GM12878 (cell line): ENCODE measurements around the gene SLU7. TPM values are rescaled to one million over a fixed set of nuclear protein-coding genes. Genes with fewer than 3 reads are reported as not detected.

Experiments
- ATAC-seq: fragments of 200-7000 bp; cut with Tn5 transposase; 3 replicates; pipeline ENCODE4 v1.9.1; 2020; ENCODE audit warnings: mild to moderate bottlenecking, moderate library complexity
- BruUV-seq: library from RNA; stranded (reverse); fragments of 400-500 nt; replicated peaks from 2 replicates; lab custom pipeline; 2021; lab: Mats Ljungman, UMichigan
- CTCF ChIA-PET: fragments of 300-600 bp; sonication (Branson Sonifier 250); formaldehyde crosslinking; extraction: SDS; loops from one replicate; lab custom pipeline; 2021; ENCODE audit warnings: inconsistent platforms; lab: Yijun Ruan, JAX
- POLR2A ChIA-PET: fragments of 350-600 bp; formaldehyde crosslinking; extraction: SDS; loops from one replicate; lab custom pipeline; 2021; ENCODE audit warnings: inconsistent platforms; lab: Charles Lee
- RAD21 ChIA-PET: fragments of 300-600 bp; sonication (Branson Sonifier 250); formaldehyde crosslinking; loops from one replicate; lab custom pipeline; 2023; ENCODE audit warnings: antibody characterized with exemption; ENCODE audit not compliant: unreplicated experiment; lab: Charles Lee
- SMC1A ChIA-PET: fragments of 300-600 bp; sonication (Branson Sonifier 250); formaldehyde crosslinking; loops from one replicate; lab custom pipeline; 2023; ENCODE audit not compliant: unreplicated experiment, uncharacterized antibody; lab: Charles Lee
- DNase-seq: peaks from one replicate; pipeline ENCODE4 v3.0.0-alpha.2; 2011; ENCODE audit warnings: low read depth, low spot score
- FAIRE-seq: peaks from 3 replicates; lab custom pipeline; 2011; peaks lifted over from hg19 to GRCh38; lab: Jason Lieb, UNC
- H2AFZ ChIP-seq: 2 replicates; pipeline ENCODE4 v1.6.0; 2011; ENCODE audit warnings: low read depth, low read length, control low read depth; ENCODE audit not compliant: control insufficient read depth
- H3K27ac ChIP-seq: 2 replicates; pipeline ENCODE4 v1.5.1; 2011; ENCODE audit warnings: control low read depth; ENCODE audit not compliant: control insufficient read depth, insufficient read depth
- H3K27me3 ChIP-seq, 2 experiments: replicated peaks in 1 of 2; 2 replicates each; pipeline versions ENCODE4 v1.6.0 to v1.6.1; 2011; ENCODE audit warnings: low read length in 1 of 2; ENCODE audit not compliant: control insufficient read depth in 2 of 2, insufficient read depth in 2 of 2
- H3K36me3 ChIP-seq, 2 experiments: 2 replicates each; pipeline ENCODE4 v1.5.1; 2011; ENCODE audit warnings: low read length in 1 of 2; ENCODE audit not compliant: control insufficient read depth in 2 of 2, insufficient read depth in 2 of 2
- H3K4me1 ChIP-seq: 2 replicates; pipeline ENCODE4 v1.6.1; 2011; ENCODE audit warnings: mild to moderate bottlenecking, low read length, moderate library complexity, mixed read lengths; ENCODE audit not compliant: control insufficient read depth, insufficient read depth
- H3K4me2 ChIP-seq: 2 replicates; pipeline ENCODE4 v1.6.0; 2011; ENCODE audit warnings: control low read depth; ENCODE audit not compliant: control insufficient read depth, insufficient read depth
- H3K4me3 ChIP-seq: fragments of 200-600 bp; sonication (generic); 2 replicates; pipeline ENCODE4 v1.5.1; 2016
- H3K79me2 ChIP-seq: 2 replicates; pipeline ENCODE4 v1.6.0; 2011; ENCODE audit warnings: low read length; ENCODE audit not compliant: control insufficient read depth, insufficient read depth
- H3K9ac ChIP-seq: 2 replicates; pipeline ENCODE4 v1.8.0; 2011; ENCODE audit warnings: low read length, control low read depth, mixed read lengths; ENCODE audit not compliant: control insufficient read depth, insufficient read depth
- H3K9me3 ChIP-seq: replicated peaks from 3 replicates; pipeline ENCODE4 v1.5.1; 2011; ENCODE audit warnings: mild to moderate bottlenecking, low read length; ENCODE audit not compliant: control insufficient read depth, insufficient read depth
- H4K20me1 ChIP-seq: 2 replicates; pipeline ENCODE4 v1.6.0; 2011; ENCODE audit not compliant: control insufficient read depth, insufficient read depth
- CHD2 ChIP-seq: IDR thresholded peaks from 2 replicates; pipeline ENCODE4 v1.6.1; 2011; ENCODE audit warnings: low read depth, low read length, improper control_type of control experiment, borderline replicate concordance
- EED ChIP-seq: sonication (generic); IDR thresholded peaks from 2 replicates; pipeline ENCODE4 v1.6.1; 2016; ENCODE audit warnings: antibody characterized with exemption, low read depth
- IKZF2 ChIP-seq, 2 experiments: fragments of 450-650 bp; IDR thresholded peaks; 2 replicates each; pipeline ENCODE4 v1.6.1; 2017; ENCODE audit warnings: mild to moderate bottlenecking in 2 of 2, moderate library complexity in 2 of 2
- IRF4 ChIP-seq: IDR thresholded peaks from 2 replicates; pipeline ENCODE4 v1.6.1; 2011; ENCODE audit warnings: low read depth, low read length
- MEF2B ChIP-seq: fragments of 450-650 bp; IDR thresholded peaks from 2 replicates; pipeline ENCODE4 v1.6.1; 2018; ENCODE audit warnings: mild to moderate bottlenecking, moderate library complexity; ENCODE audit not compliant: partially characterized antibody, poor library complexity, severe bottlenecking
- NFYB ChIP-seq: IDR thresholded peaks from 2 replicates; pipeline ENCODE4 v1.6.1; 2011; ENCODE audit warnings: low read depth, mild to moderate bottlenecking, low read length, improper control_type of control experiment, moderate library complexity; ENCODE audit not compliant: insufficient read depth
- POLR2AphosphoS2 ChIP-seq: IDR thresholded peaks from 2 replicates; pipeline ENCODE4 v1.6.1; 2011; ENCODE audit warnings: low read depth, mild to moderate bottlenecking, low read length, improper control_type of control experiment, moderate library complexity
- TCF12 ChIP-seq: IDR thresholded peaks from 2 replicates; pipeline ENCODE4 v1.6.1; 2011; ENCODE audit warnings: low read depth, mild to moderate bottlenecking, low read length
- ZNF384 ChIP-seq: IDR thresholded peaks from 2 replicates; pipeline ENCODE4 v1.6.1; 2012; ENCODE audit warnings: low read depth, mild to moderate bottlenecking, low read length, improper control_type of control experiment, borderline replicate concordance
- WGBS: methylation state at CpG from one replicate; pipeline ENCODE4 v1.1.6; 2016; ENCODE audit warnings: low lambda C conversion rate; ENCODE audit not compliant: insufficient replicate concordance, insufficient coverage; ENCODE audit errors: missing lambda C conversion rate; 5-methylcytosine and 5-hydroxymethylcytosine counted together
- in situ Hi-C: fragments of 300-500 bp; cut with MboI; formaldehyde crosslinking; loops from 9 replicates; pipeline ENCODE4 v1.14.3; 2018; ENCODE audit warnings: mixed read lengths
- intact Hi-C: fragments of 100-400 bp; cut with micrococcal nuclease; formaldehyde crosslinking; loops from one replicate; pipeline ENCODE4 v1.14.2; 2022; ENCODE audit not compliant: unreplicated experiment
- polyA plus RNA-seq, 11 experiments: library from polyadenylated mRNA; depleted of rRNA in 4 of 11; unstranded in 6 of 11; stranded (reverse) in 5 of 11; fragments of >200 nt; fragmentation: Nextera tagmentation in 4 of 11; fragmentation: Illumina TruSeq in 1 of 11; extraction: Ambion mirVana in 4 of 11; extraction: Trizol in 1 of 11; gene quantifications; 1 replicate in 1 of 11; 2 replicates in 10 of 11; pipeline versions ENCODE4 v1.2.1 to v1.2.3, GENCODE V29; 2011 to 2016; ENCODE audit warnings: inconsistent platforms in 2 of 11, missing spikeins in 2 of 11, low read depth in 1 of 11
- total RNA-seq, 4 experiments: library from RNA; depleted of rRNA in 3 of 4; stranded (reverse); fragments of >200 nt in 3 of 4; fragmentation: Illumina TruSeq in 1 of 4; extraction: Trizol in 1 of 4; gene quantifications; 2 replicates each; pipeline versions ENCODE4 v1.2.1 to v1.2.3, GENCODE V29; 2013 to 2021
- TF ChIP-seq, protein P1 (sequence below): IDR thresholded peaks from 2 replicates; pipeline ENCODE4 v1.6.1; 2012; ENCODE audit warnings: low read depth, low read length, improper control_type of control experiment
- TF ChIP-seq, protein P2 (sequence below): fragments of 450-650 bp; IDR thresholded peaks from 2 replicates; pipeline ENCODE4 v1.6.1; 2017; ENCODE audit warnings: mild to moderate bottlenecking, moderate library complexity
- TF ChIP-seq, protein P3 (sequence below): fragments of 150-350 bp; IDR thresholded peaks from 2 replicates; pipeline ENCODE4 v1.6.1; 2016; ENCODE audit warnings: low read depth, low read length

The SLU7 gene
- total and polyA plus RNA-seq, 10 of the 15 experiments (the other 5 are each of a cell fraction or from before 2014, with no cell fraction given): 32.7 to 55.2 (median 46.6) TPM

DNA sequence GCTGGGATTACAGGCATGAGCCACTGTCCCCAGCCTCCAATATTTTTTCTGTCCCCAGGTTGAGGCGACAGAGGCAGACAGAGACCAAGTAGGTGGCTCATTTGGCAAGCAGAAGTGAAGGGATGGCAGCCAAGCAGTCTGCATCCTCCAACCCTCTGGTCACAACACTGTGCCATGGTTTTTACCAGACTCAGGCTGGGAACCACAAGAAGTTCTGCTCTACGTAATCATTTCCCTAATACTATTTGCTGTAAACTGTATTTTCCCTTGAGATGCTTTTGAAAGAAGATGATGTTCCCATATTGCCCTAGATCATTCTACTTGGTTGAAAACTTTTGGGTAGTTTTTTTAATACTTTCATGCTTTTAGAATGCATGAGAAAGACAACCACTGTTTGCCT is 43.3 kb upstream of the SLU7 start (continued):
- no peak for TF ChIP-seq POLR2AphosphoS2
- no peak for TF ChIP-seq CHD2
- TF ChIP-seq, protein P1, sequence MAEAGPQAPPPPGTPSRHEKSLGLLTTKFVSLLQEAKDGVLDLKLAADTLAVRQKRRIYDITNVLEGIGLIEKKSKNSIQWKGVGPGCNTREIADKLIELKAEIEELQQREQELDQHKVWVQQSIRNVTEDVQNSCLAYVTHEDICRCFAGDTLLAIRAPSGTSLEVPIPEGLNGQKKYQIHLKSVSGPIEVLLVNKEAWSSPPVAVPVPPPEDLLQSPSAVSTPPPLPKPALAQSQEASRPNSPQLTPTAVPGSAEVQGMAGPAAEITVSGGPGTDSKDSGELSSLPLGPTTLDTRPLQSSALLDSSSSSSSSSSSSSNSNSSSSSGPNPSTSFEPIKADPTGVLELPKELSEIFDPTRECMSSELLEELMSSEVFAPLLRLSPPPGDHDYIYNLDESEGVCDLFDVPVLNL: no peak
- TF ChIP-seq EED: 0 out of 2 replicates have a peak, but pooled peaks have one; percentile 28
- peak; percentile 52 to 68; a peak in 2 of 4 replicates for TF ChIP-seq IKZF2 (IDR thresholded peaks at IDR 0.05)
- 0 out of 2 replicates have a peak, but pooled peaks have one; percentile 11 for TF ChIP-seq ZNF384

DNA sequence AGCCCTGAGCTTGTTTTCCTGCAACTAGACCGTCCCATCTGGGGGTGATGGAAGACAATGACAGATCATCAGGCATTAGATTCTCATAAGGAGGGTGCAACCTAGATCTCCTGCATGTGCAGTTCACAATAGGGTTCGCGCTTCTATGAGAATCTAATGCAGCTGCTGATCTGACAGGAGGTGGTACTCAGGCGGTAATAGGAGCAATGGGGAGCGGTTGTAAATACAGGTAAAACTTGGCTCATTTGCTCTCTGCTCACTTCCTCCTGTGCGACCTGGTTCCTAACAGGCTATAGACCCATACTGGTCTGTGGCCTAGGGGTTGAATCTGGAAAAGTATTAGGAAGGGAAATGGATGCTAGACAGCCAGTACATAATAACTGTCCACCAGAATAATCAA is 42.5 kb upstream of the SLU7 start:
- Histone ChIP-seq H3K27ac (peak overlapping the region; percentile 66), H3K9me3 (no peaks in the 10 kb centered on the region; the same call in 2 of the 3 replicates), H3K4me2 (no peak overlapping the region; the same call in 1 of the 2 replicates), H3K9ac (peak overlapping the region; percentile 8; the same call in 1 of the 2 replicates), H3K4me3 (no peak overlapping the region), H3K27me3 (no peaks in the 10 kb centered on the region), H3K36me3 (no peaks in the 10 kb centered on the region), H4K20me1 (no peaks in the 10 kb centered on the region), H3K4me1 (peaks cover 49% of the 10 kb centered on the region), H3K79me2 (peaks cover 26% of the 10 kb centered on the region), H2AFZ (no peak overlapping the region; the same call in 1 of the 2 replicates)
- ChIA-PET CTCF (interaction anchor here (1.1 to 6.2 kb wide), 3 partner anchors 21 to 39 kb away, joined by 4 to 127 read pairs (median 7); no protein-coding TSS in a partner anchor), RAD21 (interaction anchor here (1.1 to 6.0 kb wide), 4 partner anchors 8 to 21 kb away, joined by 3 to 152 read pairs (median 10); no protein-coding TSS in a partner anchor), SMC1A (interaction anchor here (1.6 to 15.7 kb wide), 6 partner anchors 9 to 37 kb away, joined by 5 to 511 read pairs (median 20); no protein-coding TSS in a partner anchor), POLR2A (interaction anchor here (1.7 to 6.2 kb wide), 3 partner anchors 21 to 42 kb away, joined by 4 to 97 read pairs (median 36); partner anchors contain the start of genes PTTG1 and SLU7)
- no peak for ATAC-seq
- no peak for FAIRE-seq
- no TSS peak for BruUV-seq
- 86% methylated on average over 6 of the region's 6 CpGs for WGBS
- intact Hi-C loops (loop anchor here (10.0 kb wide), 1 partner anchor 1257 kb away; the partner anchor contains the start of gene RNF145), in situ Hi-C loops (no loop called here)
- no peak for DNase-seq
- TF ChIP-seq, protein P2, sequence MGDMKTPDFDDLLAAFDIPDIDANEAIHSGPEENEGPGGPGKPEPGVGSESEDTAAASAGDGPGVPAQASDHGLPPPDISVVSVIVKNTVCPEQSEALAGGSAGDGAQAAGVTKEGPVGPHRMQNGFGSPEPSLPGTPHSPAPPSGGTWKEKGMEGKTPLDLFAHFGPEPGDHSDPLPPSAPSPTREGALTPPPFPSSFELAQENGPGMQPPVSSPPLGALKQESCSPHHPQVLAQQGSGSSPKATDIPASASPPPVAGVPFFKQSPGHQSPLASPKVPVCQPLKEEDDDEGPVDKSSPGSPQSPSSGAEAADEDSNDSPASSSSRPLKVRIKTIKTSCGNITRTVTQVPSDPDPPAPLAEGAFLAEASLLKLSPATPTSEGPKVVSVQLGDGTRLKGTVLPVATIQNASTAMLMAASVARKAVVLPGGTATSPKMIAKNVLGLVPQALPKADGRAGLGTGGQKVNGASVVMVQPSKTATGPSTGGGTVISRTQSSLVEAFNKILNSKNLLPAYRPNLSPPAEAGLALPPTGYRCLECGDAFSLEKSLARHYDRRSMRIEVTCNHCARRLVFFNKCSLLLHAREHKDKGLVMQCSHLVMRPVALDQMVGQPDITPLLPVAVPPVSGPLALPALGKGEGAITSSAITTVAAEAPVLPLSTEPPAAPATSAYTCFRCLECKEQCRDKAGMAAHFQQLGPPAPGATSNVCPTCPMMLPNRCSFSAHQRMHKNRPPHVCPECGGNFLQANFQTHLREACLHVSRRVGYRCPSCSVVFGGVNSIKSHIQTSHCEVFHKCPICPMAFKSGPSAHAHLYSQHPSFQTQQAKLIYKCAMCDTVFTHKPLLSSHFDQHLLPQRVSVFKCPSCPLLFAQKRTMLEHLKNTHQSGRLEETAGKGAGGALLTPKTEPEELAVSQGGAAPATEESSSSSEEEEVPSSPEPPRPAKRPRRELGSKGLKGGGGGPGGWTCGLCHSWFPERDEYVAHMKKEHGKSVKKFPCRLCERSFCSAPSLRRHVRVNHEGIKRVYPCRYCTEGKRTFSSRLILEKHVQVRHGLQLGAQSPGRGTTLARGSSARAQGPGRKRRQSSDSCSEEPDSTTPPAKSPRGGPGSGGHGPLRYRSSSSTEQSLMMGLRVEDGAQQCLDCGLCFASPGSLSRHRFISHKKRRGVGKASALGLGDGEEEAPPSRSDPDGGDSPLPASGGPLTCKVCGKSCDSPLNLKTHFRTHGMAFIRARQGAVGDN: 0 out of 2 replicates have a peak, but pooled peaks have one; percentile 16
- peak; percentile 9 for TF ChIP-seq MEF2B
- TF ChIP-seq IRF4: no peak
- no peak for TF ChIP-seq TCF12
- TF ChIP-seq, protein P3, sequence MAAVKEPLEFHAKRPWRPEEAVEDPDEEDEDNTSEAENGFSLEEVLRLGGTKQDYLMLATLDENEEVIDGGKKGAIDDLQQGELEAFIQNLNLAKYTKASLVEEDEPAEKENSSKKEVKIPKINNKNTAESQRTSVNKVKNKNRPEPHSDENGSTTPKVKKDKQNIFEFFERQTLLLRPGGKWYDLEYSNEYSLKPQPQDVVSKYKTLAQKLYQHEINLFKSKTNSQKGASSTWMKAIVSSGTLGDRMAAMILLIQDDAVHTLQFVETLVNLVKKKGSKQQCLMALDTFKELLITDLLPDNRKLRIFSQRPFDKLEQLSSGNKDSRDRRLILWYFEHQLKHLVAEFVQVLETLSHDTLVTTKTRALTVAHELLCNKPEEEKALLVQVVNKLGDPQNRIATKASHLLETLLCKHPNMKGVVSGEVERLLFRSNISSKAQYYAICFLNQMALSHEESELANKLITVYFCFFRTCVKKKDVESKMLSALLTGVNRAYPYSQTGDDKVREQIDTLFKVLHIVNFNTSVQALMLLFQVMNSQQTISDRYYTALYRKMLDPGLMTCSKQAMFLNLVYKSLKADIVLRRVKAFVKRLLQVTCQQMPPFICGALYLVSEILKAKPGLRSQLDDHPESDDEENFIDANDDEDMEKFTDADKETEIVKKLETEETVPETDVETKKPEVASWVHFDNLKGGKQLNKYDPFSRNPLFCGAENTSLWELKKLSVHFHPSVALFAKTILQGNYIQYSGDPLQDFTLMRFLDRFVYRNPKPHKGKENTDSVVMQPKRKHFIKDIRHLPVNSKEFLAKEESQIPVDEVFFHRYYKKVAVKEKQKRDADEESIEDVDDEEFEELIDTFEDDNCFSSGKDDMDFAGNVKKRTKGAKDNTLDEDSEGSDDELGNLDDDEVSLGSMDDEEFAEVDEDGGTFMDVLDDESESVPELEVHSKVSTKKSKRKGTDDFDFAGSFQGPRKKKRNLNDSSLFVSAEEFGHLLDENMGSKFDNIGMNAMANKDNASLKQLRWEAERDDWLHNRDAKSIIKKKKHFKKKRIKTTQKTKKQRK: no peak
- TF ChIP-seq NFYB: no peak
